B cell (primary cell): Measurements from ENCODE around the gene PRKCG. TPM values are rescaled to one million over a fixed set of nuclear protein-coding genes. Genes with fewer than 3 reads are reported as not detected.

Experiments
- ATAC-seq: fragments of 200-7000 bp; cut with Tn5 transposase; one replicate; pipeline ENCODE4 v1.10.0; 2021; ENCODE audit warnings: low read depth, mild to moderate bottlenecking, moderate number of reproducible peaks, moderate library complexity
- CTCF ChIA-PET: fragments of 350-600 bp; sonication (Branson Sonifier 250); formaldehyde crosslinking; loops from one replicate; lab custom pipeline; 2021; ENCODE audit warnings: antibody characterized with exemption, inconsistent platforms; lab: Charles Lee
- POLR2A ChIA-PET: fragments of 350-600 bp; sonication (Branson Sonifier 250); formaldehyde crosslinking; loops from one replicate; lab custom pipeline; 2021; ENCODE audit warnings: antibody characterized with exemption; lab: Charles Lee
- DNase-seq: peaks from one replicate; pipeline ENCODE4 v3.0.0; 2013
- H2AFZ ChIP-seq: 2 replicates; pipeline ENCODE4 v1.6.1; 2012; ENCODE audit warnings: mild to moderate bottlenecking, low read depth, low read length; ENCODE audit not compliant: insufficient read depth, poor library complexity, severe bottlenecking
- H3K27ac ChIP-seq, 2 donors: 1 replicate in 1 of 2; 2 replicates in 1 of 2; pipeline ENCODE4 v1.5.1; 2012 to 2013; ENCODE audit warnings: low read length in 2 of 2, mild to moderate bottlenecking in 2 of 2, moderate library complexity in 1 of 2
- H3K27me3 ChIP-seq, 4 experiments: fragments of 200-600 bp in 1 of 4; sonication (generic) in 1 of 4; replicated peaks in 1 of 4; 1 replicate in 2 of 4; 2 replicates in 2 of 4; pipeline versions ENCODE4 v1.6.1 to v1.7.0; 2013 to 2016; ENCODE audit warnings: low read length in 3 of 4, mild to moderate bottlenecking in 2 of 4, mixed read lengths in 1 of 4, moderate library complexity in 1 of 4; ENCODE audit not compliant: insufficient read depth in 4 of 4, control insufficient read depth in 3 of 4; ENCODE audit errors: control extremely low read depth in 1 of 4
- H3K36me3 ChIP-seq, 2 experiments: replicated peaks in 1 of 2; 1 replicate in 1 of 2; 2 replicates in 1 of 2; pipeline versions ENCODE4 v1.6.1 to v1.7.1; 2013; ENCODE audit warnings: low read length in 1 of 2; ENCODE audit not compliant: insufficient read depth in 2 of 2, control insufficient read depth in 1 of 2; ENCODE audit errors: control extremely low read depth in 1 of 2, extremely low read depth in 1 of 2
- H3K4me1 ChIP-seq, 2 donors: fragments of 200-600 bp in 1 of 2; sonication (generic) in 1 of 2; 1 replicate in 1 of 2; 2 replicates in 1 of 2; pipeline versions ENCODE4 v1.5.1 to v1.6.1; 2013 to 2017; ENCODE audit warnings: low read length in 2 of 2; ENCODE audit not compliant: control insufficient read depth in 2 of 2, insufficient read depth in 2 of 2
- H3K4me2 ChIP-seq: replicated peaks from 2 replicates; pipeline ENCODE3; 2012; ENCODE audit warnings: mild to moderate bottlenecking, low read depth, low read length; ENCODE audit not compliant: poor library complexity, severe bottlenecking
- H3K4me3 ChIP-seq, 5 experiments: fragments of 200-600 bp in 1 of 5; sonication (generic) in 1 of 5; 1 replicate in 3 of 5; 2 replicates in 2 of 5; pipeline versions ENCODE4 v1.5.1 to v1.7.0; 2011 to 2016; ENCODE audit warnings: low read length in 4 of 5, mild to moderate bottlenecking in 4 of 5, low read depth in 2 of 5, control low read depth in 1 of 5, moderate library complexity in 1 of 5; ENCODE audit not compliant: insufficient read depth in 1 of 5; ENCODE audit errors: control extremely low read depth in 1 of 5, extremely low read depth in 1 of 5
- H3K79me2 ChIP-seq: fragments of 200-600 bp; sonication (generic); one replicate; pipeline ENCODE4 v1.6.0; 2016; ENCODE audit warnings: low read length; ENCODE audit not compliant: control insufficient read depth, insufficient read depth
- H3K9ac ChIP-seq: fragments of 200-600 bp; sonication (generic); 2 replicates; pipeline ENCODE4 v1.6.1; 2017; ENCODE audit warnings: mild to moderate bottlenecking, low read length, moderate library complexity
- H3K9me3 ChIP-seq, 3 donors: one replicate each; pipeline versions ENCODE4 v1.6.1 to v1.7.1; 2013; ENCODE audit warnings: low read length in 2 of 3; ENCODE audit not compliant: control insufficient read depth in 2 of 3, insufficient read depth in 1 of 3; ENCODE audit errors: control extremely low read depth in 1 of 3
- H4K20me1 ChIP-seq: 2 replicates; pipeline ENCODE4 v1.6.0; 2012; ENCODE audit warnings: mild to moderate bottlenecking, low read length; ENCODE audit not compliant: insufficient read depth, control insufficient read depth, poor library complexity, severe bottlenecking
- H3K27ac Mint-ChIP-seq: one replicate; pipeline ENCODE4 v1.8.0; 2021; ENCODE audit warnings: mixed read lengths
- H3K27me3 Mint-ChIP-seq: one replicate; pipeline ENCODE4 v1.8.0; 2021; ENCODE audit warnings: mixed read lengths
- H3K4me1 Mint-ChIP-seq: one replicate; pipeline ENCODE4 v1.8.0; 2021; ENCODE audit warnings: mixed read lengths
- H3K4me3 Mint-ChIP-seq: one replicate; pipeline ENCODE4 v1.8.0; 2021; ENCODE audit warnings: mixed read lengths
- H3K9me3 Mint-ChIP-seq: one replicate; pipeline ENCODE4 v1.8.0; 2022; ENCODE audit warnings: mixed read lengths; ENCODE audit not compliant: insufficient read depth
- CTCF ChIP-seq: fragments of 200-600 bp; IDR thresholded peaks from one replicate; pipeline ENCODE4 v1.8.0; 2022; ENCODE audit warnings: antibody characterized with exemption, mild to moderate bottlenecking
- EZH2 ChIP-seq: IDR thresholded peaks from 2 replicates; pipeline ENCODE4 v1.6.1; 2012; ENCODE audit warnings: borderline replicate concordance, low read depth, mild to moderate bottlenecking, moderate library complexity, low read length; ENCODE audit not compliant: insufficient read depth, poor library complexity, severe bottlenecking
- WGBS: methylation state at CpG from one replicate; pipeline ENCODE4 v1.1.5; 2013; ENCODE audit warnings: missing lambda C conversion rate; ENCODE audit not compliant: insufficient coverage; 5-methylcytosine and 5-hydroxymethylcytosine counted together
- intact Hi-C: fragments of 100-400 bp; cut with micrococcal nuclease; formaldehyde crosslinking; loops from one replicate; pipeline ENCODE4 v1.10.0; 2022
- polyA plus RNA-seq: library from polyadenylated mRNA; depleted of rRNA; stranded (reverse); fragments of >200 nt; gene quantifications from 2 replicates; pipeline ENCODE4 v1.2.3, GENCODE V29; 2012
- total RNA-seq, 2 donors: library from RNA; stranded (reverse); fragments of 120-200 nt in 1 of 2; gene quantifications; 1 replicate in 1 of 2; 2 replicates in 1 of 2; pipeline versions ENCODE4 v1.2.3 to v1.2.4, GENCODE V29; 2013 to 2022

The PRKCG gene
- total and polyA plus RNA-seq, 2 donors (not counting 1 experiment from before 2014, with no cell fraction given), result 0.31 TPM; not detected in 1

DNA sequence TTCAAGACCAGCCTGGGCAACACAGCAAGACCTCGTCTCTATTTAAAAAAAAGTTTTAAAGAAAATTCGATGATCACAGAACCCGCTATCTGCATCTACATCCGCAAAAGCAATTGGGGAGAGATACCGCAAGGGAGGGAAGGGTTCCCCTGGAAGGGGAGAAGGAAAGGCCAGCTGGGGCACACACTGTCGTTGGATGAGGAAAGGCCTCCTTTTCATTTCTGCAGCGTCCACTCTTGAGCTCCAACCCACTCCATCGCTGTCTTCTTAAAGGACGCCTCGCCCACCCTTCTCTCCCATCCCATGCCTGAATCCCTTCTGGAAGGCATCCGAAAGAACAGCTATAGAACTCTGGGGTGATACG, 3.2 kb upstream of the PRKCG start:
- H3K4me1 Mint-ChIP-seq, result peaks cover 42% of the 10 kb centered on the region
- CTCF ChIA-PET, result interaction anchor here (0.6 kb wide), 1 partner anchor 1598 kb away, joined by 3 read pairs; no protein-coding TSS in a partner anchor
- no peak overlapping the region for H3K4me3 Mint-ChIP-seq

More for the DNA sequence above, 3.2 kb upstream of the PRKCG start:
- ATAC-seq (no peak), DNase-seq (no peak)
- H3K79me2 ChIP-seq, result peaks cover 33% of the 10 kb centered on the region
- Mint-ChIP-seq H3K27me3 (peaks cover 11% of the 10 kb centered on the region), H3K27ac (no peak overlapping the region), H3K9me3 (no peaks in the 10 kb centered on the region)
- intact Hi-C loops, result loop anchor here (1.0 kb wide), 1 partner anchor 11 kb away; the partner anchor contains the start of gene MYADM
- H2AFZ ChIP-seq, result peak overlapping the region; percentile 36
- peak overlapping the region; percentile 34 to 65 (median 49) for H3K4me3 ChIP-seq
- peak overlapping the region; percentile 57 for H3K9ac ChIP-seq
- TF ChIP-seq EZH2, result no peak
- no peak for TF ChIP-seq CTCF
- H3K27me3 ChIP-seq, result peaks cover 0 to 48% (median 38%) of the 10 kb centered on the region in 4 experiments
- peaks cover 67 to 73% of the 10 kb centered on the region in 2 donors for H3K4me1 ChIP-seq
- peak overlapping the region; percentile 90 for H3K4me2 ChIP-seq
- POLR2A ChIA-PET, result no interaction called here
- H4K20me1 ChIP-seq, result peaks cover 34% of the 10 kb centered on the region
- H3K27ac ChIP-seq, result no peak overlapping the region
- H3K36me3 ChIP-seq, result peaks cover 2 to 19% of the 10 kb centered on the region in 2 experiments
- peaks cover 0 to 21% (median 0%) of the 10 kb centered on the region in 3 donors for H3K9me3 ChIP-seq
- WGBS, result 35% methylated on average over 3 of the region's 12 CpGs
